Omental fat pad (tissue), 4 donors: ENCODE results near the gene NEMF. TPM values are rescaled to one million over a fixed set of nuclear protein-coding genes. Genes with fewer than 3 reads are reported as not detected.
"Not testable (repeated sequence)": the region's sequence is repeated elsewhere in the genome, so short reads cannot be mapped to it uniquely, and the experiment has no call there.

Experiments
- ATAC-seq: fragments of 150-250 bp; one replicate; pipeline ENCODE4 v1.9.1; 2016; ENCODE audit warnings: mild to moderate bottlenecking, moderate library complexity; ENCODE audit not compliant: low FRiP score
- DNase-seq: peaks from one replicate; pipeline ENCODE4 v3.0.0-alpha.2; 2019; ENCODE audit warnings: low spot score
- CTCF ChIP-seq, 3 donors: fragments of 450-650 bp; IDR thresholded peaks; one replicate each; pipeline ENCODE4 v1.5.1; 2016 to 2017; ENCODE audit warnings: antibody characterized with exemption in 3 of 3, mild to moderate bottlenecking in 3 of 3, moderate library complexity in 2 of 3
- total RNA-seq, 4 donors: library from RNA; depleted of rRNA; stranded (reverse); fragments of >200 nt; gene quantifications; one replicate each; pipeline ENCODE4 v1.1.0, GENCODE V29; 2016

Gene NEMF
- total RNA-seq, 4 donors from 2014 or later: 59.6 to 87.8 (median 67.7) TPM

GRCh38 chr14:49895480-49895879 lies 42.9 kb upstream of the NEMF start:
- no peak for TF ChIP-seq CTCF (IDR thresholded peaks at IDR 0.05)
- DNase-seq (no peak), ATAC-seq (no peak)

- ATAC-seq: not testable (repeated sequence)
Measured at GRCh38 chr14:49894214-49895107, 41.9 kb upstream of the NEMF start.

GRCh38 chr14:49893309-49894213 lies 41.0 kb upstream of the NEMF start:
- no peak for TF ChIP-seq CTCF (IDR thresholded peaks at IDR 0.05)
- ATAC-seq: peak; percentile 60
- DNase-seq: peak; percentile 31

More at GRCh38 chr14:49894214-49895107, 41.9 kb upstream of the NEMF start:
- not testable (repeated sequence) for DNase-seq

- no peak for TF ChIP-seq CTCF (IDR thresholded peaks at IDR 0.05)
- DNase-seq (peak; percentile 86), ATAC-seq (peak; percentile 98)
Measured at GRCh38 chr14:49892636-49893308, 40.2 kb upstream of the NEMF start, which contains the start of gene ARF6. Gene ARF6 (plus strand): TSS chr14:49893082. CDS start chr14:49893737, 655 bp downstream.

- ATAC-seq (peak; percentile 58), DNase-seq (no peak)
- no peak for TF ChIP-seq CTCF (IDR thresholded peaks at IDR 0.05)
Measured at GRCh38 chr14:49892301-49892635, 39.7 kb upstream of the NEMF start.

- DNase-seq (no peak), ATAC-seq (no peak)
- TF ChIP-seq CTCF (IDR thresholded peaks at IDR 0.05): no peak
Measured at GRCh38 chr14:49888293-49888692, 35.7 kb upstream of the NEMF start.

- ATAC-seq (no peak), DNase-seq (no peak)
- TF ChIP-seq CTCF (IDR thresholded peaks at IDR 0.05): no peak
Measured at GRCh38 chr14:49886523-49886922, 33.9 kb upstream of the NEMF start.
